ENCODE data around the gene DOK6. TPM values are rescaled to one million over a fixed set of nuclear protein-coding genes. Genes with fewer than 3 reads are reported as not detected.
A peak's percentile ranks its signal among the peaks of the same experiment; 100 is the strongest.

The DOK6 gene
- total and polyA plus RNA-seq, 2 of the 13 experiments (the other 11 are each of a cell fraction or from before 2014, with no cell fraction given): 17.0 to 17.2 TPM

DNA sequence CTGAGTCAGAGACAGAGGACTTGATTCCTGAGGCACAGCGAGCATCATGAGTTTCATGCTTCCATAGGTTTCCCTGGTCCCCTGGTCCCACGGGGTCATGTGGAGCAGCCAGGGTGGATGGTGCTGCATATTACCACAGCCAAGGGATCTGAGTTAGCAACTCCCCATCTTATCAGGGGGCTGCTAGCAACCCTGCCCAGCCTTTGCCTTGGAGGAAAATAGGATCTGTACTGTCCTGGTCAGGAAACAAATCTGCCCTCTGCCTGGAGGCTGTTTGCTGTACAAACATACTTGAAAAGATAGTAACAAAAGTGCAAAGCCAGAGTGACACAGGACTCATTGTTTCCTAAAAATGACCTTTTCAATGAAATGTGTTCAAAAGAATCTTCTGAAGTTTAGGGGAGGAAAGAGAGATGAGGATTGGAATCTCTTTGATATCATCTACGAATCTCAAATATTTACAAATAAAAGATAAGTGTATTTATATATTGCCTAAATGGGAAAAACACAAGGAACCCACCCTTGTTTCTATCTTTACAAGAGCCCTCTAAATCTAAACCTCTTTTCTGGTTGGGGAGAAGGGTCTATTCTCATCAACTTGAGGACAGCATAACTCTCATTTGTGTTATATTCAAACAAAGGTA lies 352.2 kb downstream of the DOK6 start (continued):
- TF ChIP-seq, protein P1, sequence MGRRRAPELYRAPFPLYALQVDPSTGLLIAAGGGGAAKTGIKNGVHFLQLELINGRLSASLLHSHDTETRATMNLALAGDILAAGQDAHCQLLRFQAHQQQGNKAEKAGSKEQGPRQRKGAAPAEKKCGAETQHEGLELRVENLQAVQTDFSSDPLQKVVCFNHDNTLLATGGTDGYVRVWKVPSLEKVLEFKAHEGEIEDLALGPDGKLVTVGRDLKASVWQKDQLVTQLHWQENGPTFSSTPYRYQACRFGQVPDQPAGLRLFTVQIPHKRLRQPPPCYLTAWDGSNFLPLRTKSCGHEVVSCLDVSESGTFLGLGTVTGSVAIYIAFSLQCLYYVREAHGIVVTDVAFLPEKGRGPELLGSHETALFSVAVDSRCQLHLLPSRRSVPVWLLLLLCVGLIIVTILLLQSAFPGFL (CRISPR knock-in tag; IDR thresholded peaks at IDR 0.05): no peak
- TF ChIP-seq, protein P2, sequence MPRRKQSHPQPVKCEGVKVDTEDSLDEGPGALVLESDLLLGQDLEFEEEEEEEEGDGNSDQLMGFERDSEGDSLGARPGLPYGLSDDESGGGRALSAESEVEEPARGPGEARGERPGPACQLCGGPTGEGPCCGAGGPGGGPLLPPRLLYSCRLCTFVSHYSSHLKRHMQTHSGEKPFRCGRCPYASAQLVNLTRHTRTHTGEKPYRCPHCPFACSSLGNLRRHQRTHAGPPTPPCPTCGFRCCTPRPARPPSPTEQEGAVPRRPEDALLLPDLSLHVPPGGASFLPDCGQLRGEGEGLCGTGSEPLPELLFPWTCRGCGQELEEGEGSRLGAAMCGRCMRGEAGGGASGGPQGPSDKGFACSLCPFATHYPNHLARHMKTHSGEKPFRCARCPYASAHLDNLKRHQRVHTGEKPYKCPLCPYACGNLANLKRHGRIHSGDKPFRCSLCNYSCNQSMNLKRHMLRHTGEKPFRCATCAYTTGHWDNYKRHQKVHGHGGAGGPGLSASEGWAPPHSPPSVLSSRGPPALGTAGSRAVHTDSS (CRISPR knock-in tag; conservative IDR thresholded peaks at IDR 0.05): no peak
- TF ChIP-seq ZNF879 (CRISPR knock-in tag; IDR thresholded peaks at IDR 0.05) (no peak), POLR2AphosphoS5 (IDR thresholded peaks at IDR 0.05; ENCODE audit: low read depth, low read length) (no peak), HCFC1 (IDR thresholded peaks at IDR 0.05; ENCODE audit: low read depth, low read length) (no peak), ZMYM2 (CRISPR knock-in tag; IDR thresholded peaks at IDR 0.05) (peak; percentile 52; the same call in 1 of the 2 replicates), GPN1 (CRISPR knock-in tag; IDR thresholded peaks at IDR 0.05; ENCODE audit: borderline replicate concordance) (no peak), ZNF816 (CRISPR knock-in tag; IDR thresholded peaks at IDR 0.05; ENCODE audit: borderline replicate concordance) (peak; percentile 92), ZNF224 (CRISPR knock-in tag; IDR thresholded peaks at IDR 0.05) (no peak), ZNF326 (CRISPR knock-in tag; IDR thresholded peaks at IDR 0.05; ENCODE audit: borderline replicate concordance) (no peak), ZC3H13 (CRISPR knock-in tag; IDR thresholded peaks at IDR 0.05) (no peak), ZNF768 (CRISPR knock-in tag; IDR thresholded peaks at IDR 0.05) (peak; percentile 49; the same call in 1 of the 2 replicates), RELA (CRISPR knock-in tag; IDR thresholded peaks at IDR 0.05) (no peak; the same call in 1 of the 2 replicates), ZBTB20 (CRISPR knock-in tag; IDR thresholded peaks at IDR 0.05; ENCODE audit: borderline replicate concordance, low read depth) (0 out of 2 replicates have a peak, but pooled peaks have one; percentile 11), STAT5B (CRISPR knock-in tag; IDR thresholded peaks at IDR 0.05) (no peak), ARID2 (CRISPR knock-in tag; IDR thresholded peaks at IDR 0.05; ENCODE audit: borderline replicate concordance) (no peak), PHF20 (CRISPR knock-in tag; IDR thresholded peaks at IDR 0.05) (no peak), RNF2 (conservative IDR thresholded peaks at IDR 0.05; ENCODE audit: low read depth) (no peak), ZBTB1 (CRISPR knock-in tag; IDR thresholded peaks at IDR 0.05; ENCODE audit: borderline replicate concordance) (no peak), SIX1 (CRISPR knock-in tag; IDR thresholded peaks at IDR 0.05; ENCODE audit: borderline replicate concordance) (peak; percentile 70)
- TF ChIP-seq, protein P3, sequence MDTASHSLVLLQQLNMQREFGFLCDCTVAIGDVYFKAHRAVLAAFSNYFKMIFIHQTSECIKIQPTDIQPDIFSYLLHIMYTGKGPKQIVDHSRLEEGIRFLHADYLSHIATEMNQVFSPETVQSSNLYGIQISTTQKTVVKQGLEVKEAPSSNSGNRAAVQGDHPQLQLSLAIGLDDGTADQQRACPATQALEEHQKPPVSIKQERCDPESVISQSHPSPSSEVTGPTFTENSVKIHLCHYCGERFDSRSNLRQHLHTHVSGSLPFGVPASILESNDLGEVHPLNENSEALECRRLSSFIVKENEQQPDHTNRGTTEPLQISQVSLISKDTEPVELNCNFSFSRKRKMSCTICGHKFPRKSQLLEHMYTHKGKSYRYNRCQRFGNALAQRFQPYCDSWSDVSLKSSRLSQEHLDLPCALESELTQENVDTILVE (CRISPR knock-in tag; IDR thresholded peaks at IDR 0.05): no peak
- TF ChIP-seq, protein P4, sequence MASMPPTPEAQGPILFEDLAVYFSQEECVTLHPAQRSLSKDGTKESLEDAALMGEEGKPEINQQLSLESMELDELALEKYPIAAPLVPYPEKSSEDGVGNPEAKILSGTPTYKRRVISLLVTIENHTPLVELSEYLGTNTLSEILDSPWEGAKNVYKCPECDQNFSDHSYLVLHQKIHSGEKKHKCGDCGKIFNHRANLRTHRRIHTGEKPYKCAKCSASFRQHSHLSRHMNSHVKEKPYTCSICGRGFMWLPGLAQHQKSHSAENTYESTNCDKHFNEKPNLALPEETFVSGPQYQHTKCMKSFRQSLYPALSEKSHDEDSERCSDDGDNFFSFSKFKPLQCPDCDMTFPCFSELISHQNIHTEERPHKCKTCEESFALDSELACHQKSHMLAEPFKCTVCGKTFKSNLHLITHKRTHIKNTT (CRISPR knock-in tag; IDR thresholded peaks at IDR 0.05): no peak
- TF ChIP-seq, protein P5, sequence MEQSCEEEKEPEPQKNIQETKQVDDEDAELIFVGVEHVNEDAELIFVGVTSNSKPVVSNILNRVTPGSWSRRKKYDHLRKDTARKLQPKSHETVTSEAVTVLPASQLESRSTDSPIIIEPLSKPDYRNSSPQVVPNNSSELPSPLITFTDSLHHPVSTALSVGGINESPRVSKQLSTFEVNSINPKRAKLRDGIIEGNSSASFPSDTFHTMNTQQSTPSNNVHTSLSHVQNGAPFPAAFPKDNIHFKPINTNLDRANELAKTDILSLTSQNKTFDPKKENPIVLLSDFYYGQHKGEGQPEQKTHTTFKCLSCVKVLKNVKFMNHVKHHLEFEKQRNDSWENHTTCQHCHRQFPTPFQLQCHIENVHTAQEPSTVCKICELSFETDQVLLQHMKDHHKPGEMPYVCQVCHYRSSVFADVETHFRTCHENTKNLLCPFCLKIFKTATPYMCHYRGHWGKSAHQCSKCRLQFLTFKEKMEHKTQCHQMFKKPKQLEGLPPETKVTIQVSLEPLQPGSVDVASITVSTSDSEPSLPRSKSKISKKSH (CRISPR knock-in tag; IDR thresholded peaks at IDR 0.05; ENCODE audit: borderline replicate concordance): no peak
- TF ChIP-seq, protein P6, sequence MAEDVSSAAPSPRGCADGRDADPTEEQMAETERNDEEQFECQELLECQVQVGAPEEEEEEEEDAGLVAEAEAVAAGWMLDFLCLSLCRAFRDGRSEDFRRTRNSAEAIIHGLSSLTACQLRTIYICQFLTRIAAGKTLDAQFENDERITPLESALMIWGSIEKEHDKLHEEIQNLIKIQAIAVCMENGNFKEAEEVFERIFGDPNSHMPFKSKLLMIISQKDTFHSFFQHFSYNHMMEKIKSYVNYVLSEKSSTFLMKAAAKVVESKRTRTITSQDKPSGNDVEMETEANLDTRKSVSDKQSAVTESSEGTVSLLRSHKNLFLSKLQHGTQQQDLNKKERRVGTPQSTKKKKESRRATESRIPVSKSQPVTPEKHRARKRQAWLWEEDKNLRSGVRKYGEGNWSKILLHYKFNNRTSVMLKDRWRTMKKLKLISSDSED (CRISPR knock-in tag; IDR thresholded peaks at IDR 0.05): no peak
